ENCODE data around the gene CD52. TPM values are rescaled to one million over a fixed set of nuclear protein-coding genes. Genes with fewer than 3 reads are reported as not detected.

CD52 gene
- total and polyA plus RNA-seq, 2 of the 13 experiments (the other 11 are each of a cell fraction or from before 2014, with no cell fraction given): 0.32 TPM; not detected in 1

DNA sequence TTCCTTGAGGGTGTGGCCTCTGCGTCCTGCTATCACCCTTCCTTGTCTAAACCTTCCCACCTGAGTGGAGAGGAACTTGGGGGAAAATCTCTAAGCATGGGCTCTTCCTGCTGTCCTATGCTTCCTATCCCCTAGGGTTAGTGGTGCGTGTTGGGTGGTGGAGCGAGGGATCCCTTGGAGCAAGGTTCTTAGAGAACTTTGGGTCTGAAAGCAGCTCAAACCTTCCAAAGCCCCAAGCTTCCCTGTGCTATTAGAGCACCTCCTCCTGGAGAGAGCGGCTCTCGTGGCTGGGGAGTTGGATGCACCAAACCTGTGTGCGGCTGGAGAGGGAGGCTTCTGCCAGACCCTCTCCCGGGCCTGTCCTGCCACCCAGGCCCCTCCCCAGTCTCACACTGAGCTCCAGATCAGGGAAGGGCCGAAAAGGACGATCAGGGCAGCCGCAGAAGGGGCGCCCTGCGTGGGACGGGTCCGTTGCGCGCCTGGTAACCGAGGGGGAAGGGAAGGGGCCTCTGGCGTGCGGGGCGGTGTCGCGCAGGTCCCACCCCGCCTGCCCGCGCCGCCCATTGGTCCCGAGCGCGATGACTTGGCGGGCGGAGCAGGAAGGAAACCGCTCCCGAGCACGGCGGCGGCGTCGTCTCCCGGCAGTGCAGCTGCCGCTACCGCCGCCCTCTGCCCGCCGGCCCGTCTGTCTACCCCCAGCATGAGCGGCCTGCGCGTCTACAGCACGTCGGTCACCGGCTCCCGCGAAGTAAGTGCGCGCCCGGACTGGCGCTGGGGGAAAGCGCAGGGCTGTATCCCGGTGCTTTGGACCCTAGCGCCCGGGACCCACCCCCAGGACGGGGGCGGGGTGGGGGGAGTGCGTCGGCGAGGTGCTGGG lies 38.1 kb upstream of the CD52 start, which contains the start of gene SH3BGRL3 (continued):
- TF ChIP-seq, protein P1, sequence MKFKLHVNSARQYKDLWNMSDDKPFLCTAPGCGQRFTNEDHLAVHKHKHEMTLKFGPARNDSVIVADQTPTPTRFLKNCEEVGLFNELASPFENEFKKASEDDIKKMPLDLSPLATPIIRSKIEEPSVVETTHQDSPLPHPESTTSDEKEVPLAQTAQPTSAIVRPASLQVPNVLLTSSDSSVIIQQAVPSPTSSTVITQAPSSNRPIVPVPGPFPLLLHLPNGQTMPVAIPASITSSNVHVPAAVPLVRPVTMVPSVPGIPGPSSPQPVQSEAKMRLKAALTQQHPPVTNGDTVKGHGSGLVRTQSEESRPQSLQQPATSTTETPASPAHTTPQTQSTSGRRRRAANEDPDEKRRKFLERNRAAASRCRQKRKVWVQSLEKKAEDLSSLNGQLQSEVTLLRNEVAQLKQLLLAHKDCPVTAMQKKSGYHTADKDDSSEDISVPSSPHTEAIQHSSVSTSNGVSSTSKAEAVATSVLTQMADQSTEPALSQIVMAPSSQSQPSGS (CRISPR knock-in tag; IDR thresholded peaks at IDR 0.05): peak; percentile 47; the same call in 1 of the 2 replicates
- TF ChIP-seq MTF1 (CRISPR knock-in tag; IDR thresholded peaks at IDR 0.05) (no peak), ZNF674 (CRISPR knock-in tag; IDR thresholded peaks at IDR 0.05; ENCODE audit: low read depth) (no peak), ZMAT5 (CRISPR knock-in tag; IDR thresholded peaks at IDR 0.05; ENCODE audit: borderline replicate concordance, low read depth) (no peak), HOXD1 (CRISPR knock-in tag; IDR thresholded peaks at IDR 0.05) (no peak), ZBTB14 (CRISPR knock-in tag; IDR thresholded peaks at IDR 0.05) (no peak), KLF9 (CRISPR knock-in tag; IDR thresholded peaks at IDR 0.05; ENCODE audit: low read depth) (no peak), ZNF10 (CRISPR knock-in tag; IDR thresholded peaks at IDR 0.05; ENCODE audit: borderline replicate concordance, low read depth) (no peak), ADNP (CRISPR knock-in tag; IDR thresholded peaks at IDR 0.05) (no peak), CEBPB (IDR thresholded peaks at IDR 0.05; ENCODE audit: borderline replicate concordance, low read depth, low read length) (no peak), HOXA9 (CRISPR knock-in tag; IDR thresholded peaks at IDR 0.05; ENCODE audit: borderline replicate concordance) (0 out of 2 replicates have a peak, but pooled peaks have one; percentile 24), GMEB1 (CRISPR knock-in tag; IDR thresholded peaks at IDR 0.05; ENCODE audit: borderline replicate concordance) (peak; percentile 83), BCLAF1 (IDR thresholded peaks at IDR 0.05) (no peak), ZFP1 (CRISPR knock-in tag; IDR thresholded peaks at IDR 0.05) (no peak), ZNF205 (CRISPR knock-in tag; IDR thresholded peaks at IDR 0.05) (peak; percentile 83), GLI4 (CRISPR knock-in tag; IDR thresholded peaks at IDR 0.05; ENCODE audit: borderline replicate concordance) (no peak), ZSCAN21 (CRISPR knock-in tag; IDR thresholded peaks at IDR 0.05; ENCODE audit: borderline replicate concordance) (no peak)
- TF ChIP-seq, protein P2, sequence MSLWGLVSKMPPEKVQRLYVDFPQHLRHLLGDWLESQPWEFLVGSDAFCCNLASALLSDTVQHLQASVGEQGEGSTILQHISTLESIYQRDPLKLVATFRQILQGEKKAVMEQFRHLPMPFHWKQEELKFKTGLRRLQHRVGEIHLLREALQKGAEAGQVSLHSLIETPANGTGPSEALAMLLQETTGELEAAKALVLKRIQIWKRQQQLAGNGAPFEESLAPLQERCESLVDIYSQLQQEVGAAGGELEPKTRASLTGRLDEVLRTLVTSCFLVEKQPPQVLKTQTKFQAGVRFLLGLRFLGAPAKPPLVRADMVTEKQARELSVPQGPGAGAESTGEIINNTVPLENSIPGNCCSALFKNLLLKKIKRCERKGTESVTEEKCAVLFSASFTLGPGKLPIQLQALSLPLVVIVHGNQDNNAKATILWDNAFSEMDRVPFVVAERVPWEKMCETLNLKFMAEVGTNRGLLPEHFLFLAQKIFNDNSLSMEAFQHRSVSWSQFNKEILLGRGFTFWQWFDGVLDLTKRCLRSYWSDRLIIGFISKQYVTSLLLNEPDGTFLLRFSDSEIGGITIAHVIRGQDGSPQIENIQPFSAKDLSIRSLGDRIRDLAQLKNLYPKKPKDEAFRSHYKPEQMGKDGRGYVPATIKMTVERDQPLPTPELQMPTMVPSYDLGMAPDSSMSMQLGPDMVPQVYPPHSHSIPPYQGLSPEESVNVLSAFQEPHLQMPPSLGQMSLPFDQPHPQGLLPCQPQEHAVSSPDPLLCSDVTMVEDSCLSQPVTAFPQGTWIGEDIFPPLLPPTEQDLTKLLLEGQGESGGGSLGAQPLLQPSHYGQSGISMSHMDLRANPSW (CRISPR knock-in tag; IDR thresholded peaks at IDR 0.05; ENCODE audit: borderline replicate concordance): no peak

All from HepG2 (cell line).